NCI-H82 treated with DMSO at 0.1 percent for 48 hours (cell line): ENCODE data around the gene CHD9.
"Not testable (repeated sequence)": the region's sequence is repeated elsewhere in the genome, so short reads cannot be mapped to it uniquely, and the experiment has no call there.

Source experiments
- DNase-seq: peaks from one replicate; lab custom pipeline; 2025; ENCODE audit not compliant: unreplicated experiment; lab: John Stamatoyannopoulos, UW

The CHD9 gene

GRCh38 chr16:53071748-53072301 lies 17.0 kb downstream of the CHD9 start:
- DNase-seq, result no peak

GRCh38 chr16:53073022-53073421 lies 18.2 kb downstream of the CHD9 start:
- DNase-seq, result no peak

GRCh38 chr16:53074296-53074695 lies 19.5 kb downstream of the CHD9 start:
- DNase-seq, result not testable (repeated sequence)

- not testable (repeated sequence) for DNase-seq
Measured at GRCh38 chr16:53075461-53075860, 20.7 kb downstream of the CHD9 start.

- no peak for DNase-seq
Measured at GRCh38 chr16:53078247-53078646, 23.5 kb downstream of the CHD9 start.

- DNase-seq, result no peak
Measured at GRCh38 chr16:53078765-53079485, 24.1 kb downstream of the CHD9 start.

- DNase-seq, result no peak
Measured at GRCh38 chr16:53080345-53081031, 25.7 kb downstream of the CHD9 start.

GRCh38 chr16:53081032-53081424 lies 26.2 kb downstream of the CHD9 start:
- no peak for DNase-seq

- no peak for DNase-seq
Measured at GRCh38 chr16:53081686-53082407, 27.1 kb downstream of the CHD9 start.

- DNase-seq, result no peak
Measured at GRCh38 chr16:53082509-53082908, 27.7 kb downstream of the CHD9 start.

- no peak for DNase-seq
Measured at GRCh38 chr16:53083119-53083518, 28.3 kb downstream of the CHD9 start.

- no peak for DNase-seq
Measured at GRCh38 chr16:53084141-53084541, 29.4 kb downstream of the CHD9 start.

- DNase-seq, result no peak
Measured at GRCh38 chr16:53084746-53085334, 30.0 kb downstream of the CHD9 start.

GRCh38 chr16:53085369-53085843 lies 30.6 kb downstream of the CHD9 start:
- no peak for DNase-seq

- no peak for DNase-seq
Measured at GRCh38 chr16:53085931-53086421, 31.2 kb downstream of the CHD9 start.

- DNase-seq, result no peak
Measured at GRCh38 chr16:53087101-53087500, 32.3 kb downstream of the CHD9 start.

GRCh38 chr16:53089434-53090285 lies 34.9 kb downstream of the CHD9 start:
- DNase-seq, result no peak

GRCh38 chr16:53090286-53090590 lies 35.4 kb downstream of the CHD9 start:
- no peak for DNase-seq

- no peak for DNase-seq
Measured at GRCh38 chr16:53090591-53091411, 36.0 kb downstream of the CHD9 start.
